SIG-M5 treated with dmso at 0.1 percent for 504 hours (cell line): Measurements from ENCODE around the gene ACOD1.
"Not testable (repeated sequence)": the region's sequence is repeated elsewhere in the genome, so short reads cannot be mapped to it uniquely, and the experiment has no call there.

ENCODE experiments used
- DNase-seq: peaks from one replicate; lab custom pipeline; 2025; ENCODE audit not compliant: unreplicated experiment; lab: John Stamatoyannopoulos, UW

ACOD1 gene

DNA sequence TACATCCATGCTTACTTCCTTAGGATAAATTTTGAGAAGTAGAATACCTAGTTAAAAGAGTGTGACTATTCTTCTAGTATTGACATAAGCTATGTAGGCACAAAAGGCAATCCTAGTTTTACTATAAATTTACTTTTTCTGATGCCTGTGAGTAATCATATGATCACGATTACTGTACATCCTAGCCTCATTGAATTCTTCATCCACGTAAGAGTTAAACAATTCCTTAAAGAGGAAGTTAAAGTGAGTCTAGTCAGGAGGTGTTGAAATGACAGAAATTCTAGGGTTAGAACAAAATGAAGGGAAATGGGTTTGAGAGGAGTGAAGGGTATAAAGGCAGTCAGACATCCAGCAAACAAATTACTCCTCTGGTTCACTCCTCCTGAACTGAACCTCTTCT lies at the start of gene ACOD1:
Gene ACOD1 (plus strand): TSS at position 363 of the 400 bp plus-strand sequence. CDS start 48 bp downstream, outside the sequence.
- DNase-seq = peak; percentile 85

DNA sequence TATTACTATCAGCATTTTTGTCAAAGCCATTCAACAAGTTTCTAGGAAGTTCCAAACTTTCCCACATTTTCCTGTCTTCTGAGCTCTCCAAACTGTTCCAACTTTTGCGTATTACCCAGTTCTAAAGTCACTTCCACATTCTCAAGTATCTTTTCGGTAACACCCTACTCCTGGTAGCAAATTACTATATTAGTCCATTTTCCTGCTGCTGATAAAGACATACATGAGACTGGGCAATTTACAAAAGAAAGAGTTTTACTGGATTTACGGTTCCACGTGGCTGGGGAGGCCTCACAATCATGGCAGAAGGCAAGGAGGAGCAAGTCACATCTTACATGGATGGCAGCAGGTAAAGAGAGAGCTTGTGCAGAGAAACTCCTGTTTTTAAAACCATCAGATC lies 49.2 kb upstream of the ACOD1 start:
- DNase-seq = not testable (repeated sequence)

DNA sequence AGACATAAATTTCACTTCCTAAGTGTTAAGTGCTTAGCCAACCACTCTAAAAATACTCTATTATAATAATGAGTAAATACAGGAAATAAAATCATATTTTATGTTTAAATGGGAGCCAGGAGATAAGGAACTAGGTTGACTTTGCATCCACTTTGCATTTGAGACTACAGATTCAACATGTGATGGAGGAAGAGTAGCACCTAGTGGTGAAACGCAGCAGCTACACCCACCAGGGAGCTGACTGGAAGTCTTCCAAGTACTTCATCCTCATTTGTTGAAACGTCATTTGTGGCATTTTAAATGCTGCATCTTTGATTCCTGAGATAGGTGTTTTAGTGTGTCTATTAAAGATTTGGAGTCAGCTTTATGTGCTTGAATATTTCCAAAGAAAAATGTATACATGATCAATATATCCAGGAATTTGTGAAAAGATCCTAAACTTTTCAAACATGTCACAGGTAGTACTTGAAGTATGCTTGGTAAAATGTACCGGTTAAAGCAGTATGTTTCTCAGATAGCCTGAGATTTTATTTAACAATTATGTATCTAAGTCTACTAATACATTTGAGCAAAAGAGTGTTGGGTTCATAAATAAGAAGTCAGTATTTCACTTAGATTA lies 44.7 kb upstream of the ACOD1 start:
- peak; percentile 80 for DNase-seq

DNA sequence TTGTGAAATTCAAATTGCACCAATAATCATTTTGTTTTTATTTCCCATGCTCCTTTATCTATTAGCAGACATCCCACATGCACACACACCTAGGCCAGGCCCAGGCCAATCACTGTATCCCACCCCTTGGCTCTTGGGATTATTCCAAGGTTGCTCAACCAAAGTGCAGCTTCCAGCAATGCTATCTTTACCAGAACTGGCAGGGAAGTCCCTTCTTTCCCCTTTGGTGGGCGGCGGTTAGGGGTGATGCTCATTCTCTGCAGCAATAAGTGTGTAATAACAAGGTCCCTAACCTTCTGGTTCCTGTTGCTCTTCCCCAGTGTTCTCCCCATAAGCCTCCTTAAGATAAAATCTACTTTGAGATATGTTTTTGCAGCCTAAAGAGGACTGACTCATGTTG lies 43.8 kb upstream of the ACOD1 start:
- DNase-seq = no peak

DNA sequence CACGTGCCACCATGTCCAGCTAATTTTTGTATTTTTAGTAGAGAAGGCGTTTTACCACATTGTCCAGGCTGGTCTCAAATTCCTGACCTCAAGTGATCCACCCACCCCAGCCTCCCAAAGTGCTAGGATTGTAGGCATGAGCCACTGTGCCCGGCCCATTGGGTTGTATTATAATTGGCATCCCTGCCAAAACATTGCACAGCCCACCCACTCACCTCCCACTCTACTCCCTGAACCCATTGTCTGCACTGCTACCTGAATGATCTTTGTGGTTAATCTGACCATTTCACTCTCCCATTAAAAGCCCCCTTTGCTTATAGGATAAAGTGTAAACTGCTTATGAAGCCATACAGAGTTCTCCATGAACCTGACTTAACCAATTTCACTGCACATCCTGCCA lies 35.8 kb upstream of the ACOD1 start:
- DNase-seq = no peak

DNA sequence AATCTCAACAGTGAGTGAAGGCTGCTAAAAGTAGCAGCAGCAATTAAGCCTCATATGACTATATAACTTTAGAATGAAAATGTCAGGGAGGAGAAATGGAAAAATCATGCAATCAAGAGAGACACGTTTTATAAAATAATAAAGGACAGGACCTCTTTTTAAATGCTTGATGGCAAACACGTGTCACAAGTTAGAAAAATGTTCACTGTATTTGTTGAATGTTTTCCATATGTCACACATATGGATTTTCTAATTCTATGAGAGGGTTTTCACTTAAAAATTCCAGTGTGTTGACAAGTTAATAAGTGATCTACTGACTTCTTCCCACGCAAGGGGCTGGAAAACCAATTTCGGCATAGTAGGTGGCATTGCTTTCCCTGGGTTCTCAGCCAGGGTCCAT lies 34.4 kb upstream of the ACOD1 start:
- no peak for DNase-seq

DNA sequence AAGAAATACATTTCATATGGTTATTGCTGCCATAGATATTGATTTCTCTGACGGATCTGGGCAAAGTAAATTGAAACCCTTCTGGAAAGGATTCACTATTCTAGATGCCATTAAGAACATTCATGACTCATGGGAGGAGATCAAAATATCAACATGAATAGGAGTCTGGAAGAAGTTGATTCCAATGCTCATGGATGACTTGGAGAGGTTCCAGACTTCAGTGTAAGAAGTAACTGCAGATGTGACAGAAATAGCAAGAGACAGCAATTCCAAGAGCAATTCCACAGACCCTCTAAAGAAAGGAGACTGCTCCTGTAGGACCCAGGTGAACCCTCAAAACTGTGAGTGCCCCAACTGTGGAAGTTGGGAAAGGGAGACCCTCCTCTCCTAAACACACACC lies 31.2 kb upstream of the ACOD1 start:
- DNase-seq = no peak

DNA sequence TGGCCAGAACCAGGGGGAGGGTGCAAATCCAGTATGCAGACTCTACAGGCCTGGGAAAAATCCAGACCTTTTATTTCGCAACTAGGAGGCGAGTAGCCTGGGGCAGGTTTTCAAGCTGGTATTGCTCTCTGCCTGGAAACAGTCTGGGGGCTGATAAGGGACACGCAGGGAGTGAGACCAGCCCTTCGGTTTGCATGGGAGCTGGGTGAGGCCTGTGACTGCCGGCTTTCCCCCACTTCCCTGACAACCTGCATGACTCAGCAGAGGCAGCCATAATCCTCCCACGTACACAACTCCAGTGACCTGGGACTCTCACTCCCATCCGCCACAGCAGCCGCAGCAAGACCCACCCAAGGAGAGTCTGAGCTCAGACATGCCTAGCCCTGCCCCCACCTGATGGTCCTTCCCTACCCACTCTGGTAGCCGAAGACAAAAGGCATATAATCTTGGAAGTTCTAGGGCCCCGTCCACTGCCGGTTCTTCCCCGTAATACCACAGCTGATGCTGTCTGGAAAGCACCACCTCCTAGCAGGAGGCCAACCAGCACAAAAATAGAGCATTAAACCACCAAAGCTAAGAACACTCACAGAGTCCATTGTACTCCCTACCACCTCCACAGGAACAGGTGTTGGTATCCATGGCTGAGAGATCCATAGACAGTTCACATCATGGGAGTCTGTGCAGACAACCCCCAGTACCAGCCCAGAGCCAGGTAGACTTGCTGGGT lies 30.4 kb upstream of the ACOD1 start:
- DNase-seq = not testable (repeated sequence)

DNA sequence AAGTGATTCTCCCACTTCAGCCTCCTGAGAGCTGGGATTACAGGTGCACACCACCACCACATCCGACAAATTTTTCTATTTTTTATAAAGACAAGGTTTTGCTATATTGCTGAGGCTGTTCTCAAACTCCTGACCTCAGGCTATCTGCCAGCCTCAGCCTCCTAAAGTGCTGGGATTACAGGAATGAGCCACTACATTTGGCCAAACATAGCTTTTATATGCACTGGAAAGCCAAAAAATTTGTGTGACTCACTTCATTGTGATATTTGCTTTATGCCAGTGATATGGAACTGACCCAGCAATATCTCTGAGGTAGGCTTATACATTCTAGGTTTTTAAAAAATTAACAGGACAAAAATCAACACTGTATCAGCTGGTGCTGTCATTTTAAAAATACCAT lies 26.8 kb upstream of the ACOD1 start:
- no peak for DNase-seq

DNA sequence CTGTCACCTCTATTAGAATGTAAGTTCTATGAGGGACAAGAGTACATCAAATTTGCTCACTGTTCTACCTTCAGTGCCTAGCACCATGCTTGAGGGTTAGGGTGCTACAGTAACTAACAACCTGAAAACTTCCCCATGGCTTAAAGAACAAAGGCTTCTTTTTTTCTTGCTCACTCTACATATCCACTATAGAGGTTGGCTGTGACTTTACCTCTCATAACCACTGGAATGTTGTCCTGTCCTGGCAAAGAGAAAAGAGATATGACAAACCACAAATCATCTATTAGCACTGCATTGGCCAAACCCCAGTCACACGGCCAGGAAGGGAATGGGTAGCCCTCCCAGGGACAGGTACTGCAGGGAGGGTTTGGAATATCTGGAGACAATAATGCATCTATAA lies 23.2 kb upstream of the ACOD1 start:
- DNase-seq = no peak

DNA sequence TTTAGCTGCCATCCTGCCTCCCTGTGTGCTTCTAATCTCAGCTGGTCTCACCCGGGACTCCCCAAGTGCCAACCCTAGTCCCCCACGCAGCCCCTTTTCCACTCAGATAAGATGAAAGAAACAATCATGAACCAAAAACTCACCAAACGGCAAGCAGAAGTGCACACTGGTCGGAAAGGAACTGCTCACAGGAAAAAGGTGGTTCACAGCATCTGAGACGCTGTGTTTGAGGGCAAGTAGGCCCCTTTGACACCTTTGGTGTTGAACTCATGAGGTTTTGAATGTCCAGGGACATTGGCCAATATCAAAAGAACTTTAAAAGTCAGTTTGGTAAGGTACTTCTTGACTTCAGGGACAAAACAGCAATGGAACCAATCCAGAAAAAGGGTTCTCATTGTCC lies 20.4 kb upstream of the ACOD1 start:
- no peak for DNase-seq

DNA sequence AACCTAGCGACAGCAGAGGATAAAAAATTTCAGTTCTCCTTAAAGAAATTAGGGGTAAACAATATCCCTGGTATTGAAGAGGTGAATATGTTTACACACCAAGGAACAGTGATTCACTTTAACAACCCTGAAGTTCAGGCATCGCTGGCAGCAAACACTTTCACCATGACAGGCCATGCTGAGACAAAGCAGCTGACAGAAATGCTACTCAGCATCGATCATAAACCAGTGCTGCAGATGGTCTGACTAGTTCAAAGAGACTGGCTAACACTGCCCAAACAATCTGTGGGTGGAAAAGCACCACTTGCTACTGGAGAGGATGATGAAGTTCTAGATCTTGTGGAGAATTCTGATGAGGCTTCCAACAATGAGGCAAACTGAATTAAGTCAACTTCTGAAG lies 19.9 kb upstream of the ACOD1 start:
- DNase-seq = no peak

DNA sequence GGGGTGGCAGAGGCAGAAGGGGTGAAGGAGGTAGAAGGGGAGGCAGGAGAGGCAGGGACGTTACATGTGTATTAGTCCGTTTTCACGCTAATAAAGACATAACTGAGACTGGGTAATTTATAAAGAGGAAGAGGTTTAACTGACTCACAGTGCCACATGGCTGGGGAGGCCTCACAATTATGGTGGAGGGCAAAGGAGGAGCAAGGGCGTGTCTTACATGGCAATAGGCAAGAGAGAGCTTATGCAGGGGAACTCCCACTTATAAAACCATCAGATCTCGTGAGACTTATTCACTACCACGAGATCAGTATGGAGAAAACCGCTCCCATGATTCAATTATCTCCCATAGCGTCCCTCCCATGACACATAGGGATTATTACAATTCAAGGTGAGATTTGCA lies 19.0 kb upstream of the ACOD1 start:
- DNase-seq = no peak

DNA sequence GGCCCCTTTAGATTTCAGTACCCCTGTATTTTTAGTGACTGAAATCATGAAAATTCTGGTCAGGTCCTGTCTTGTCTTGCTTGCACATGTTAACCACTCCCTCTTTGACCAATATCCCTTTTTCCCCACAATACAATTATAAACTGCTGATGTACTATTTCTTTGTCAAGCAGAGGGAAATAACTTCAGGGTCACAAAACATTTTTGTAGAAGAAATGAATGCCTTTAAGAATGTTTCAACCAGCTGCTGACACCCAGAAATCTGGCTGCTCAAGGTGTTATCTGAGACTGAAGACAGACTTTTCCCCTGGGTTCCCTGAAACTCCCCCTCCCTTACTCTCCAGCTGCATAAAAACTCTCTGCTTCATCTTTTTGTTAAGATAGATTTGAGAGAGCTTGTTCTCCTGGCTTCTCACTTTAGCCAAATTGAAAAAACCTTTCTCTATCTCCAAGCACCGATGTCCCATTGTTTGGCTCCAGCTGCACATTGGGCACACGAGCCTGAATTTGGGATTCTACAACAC lies 18.4 kb upstream of the ACOD1 start:
- DNase-seq = no peak

DNA sequence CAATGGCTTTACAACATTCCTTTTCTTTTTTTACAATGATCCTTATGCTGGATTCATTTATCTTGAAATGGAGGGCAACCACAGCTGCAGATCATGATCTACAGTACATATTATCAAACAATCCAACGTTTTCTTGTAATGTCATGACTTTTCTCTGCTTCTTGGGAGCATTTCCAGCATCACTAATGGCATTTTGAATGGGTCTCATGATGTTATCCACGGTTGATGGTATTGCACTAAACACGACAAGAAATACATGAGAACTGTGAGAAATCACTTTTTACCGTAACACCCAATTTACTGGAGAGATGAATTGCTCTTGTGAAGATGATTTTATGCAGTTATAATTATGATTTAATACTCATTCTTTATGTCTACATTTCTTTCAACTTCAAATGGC lies 16.2 kb upstream of the ACOD1 start:
- DNase-seq = no peak

DNA sequence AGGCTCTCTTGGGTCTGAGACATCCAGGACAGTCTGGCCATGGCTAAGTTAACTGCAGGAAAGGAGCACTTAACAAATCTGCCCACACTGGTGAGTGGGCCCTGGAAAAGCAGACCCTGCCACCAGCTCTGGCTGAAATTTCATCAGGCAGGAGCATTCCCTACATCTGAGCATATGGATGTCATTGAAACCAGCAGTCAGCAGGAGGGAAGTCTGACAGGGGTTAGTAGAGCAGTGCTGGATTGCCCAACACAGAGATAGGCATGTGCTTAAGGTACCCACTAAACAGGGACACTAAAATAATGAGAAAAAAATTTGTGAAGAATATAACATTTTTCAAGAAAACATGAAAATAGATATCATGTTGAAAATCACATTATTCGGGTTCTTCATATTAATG lies 13.6 kb upstream of the ACOD1 start:
- DNase-seq = no peak

DNA sequence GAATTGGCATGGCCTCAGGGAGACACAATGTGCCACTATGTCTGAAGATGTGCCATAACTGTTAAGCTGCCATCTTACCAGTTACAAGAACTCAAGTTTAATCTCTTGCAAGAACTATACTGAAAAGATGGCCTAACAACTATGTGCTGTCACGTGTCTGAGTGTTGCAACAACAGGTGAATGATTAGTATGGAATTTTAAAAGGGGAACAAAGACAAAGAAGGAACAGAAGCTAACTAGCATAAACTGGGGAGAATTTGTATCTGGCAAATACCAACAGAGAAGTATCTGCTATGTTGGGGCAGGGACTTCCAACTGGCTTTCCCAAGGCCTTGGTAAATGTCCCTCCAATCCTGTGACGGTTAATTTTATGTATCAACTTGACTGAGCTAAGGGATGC lies 11.5 kb upstream of the ACOD1 start:
- no peak for DNase-seq

DNA sequence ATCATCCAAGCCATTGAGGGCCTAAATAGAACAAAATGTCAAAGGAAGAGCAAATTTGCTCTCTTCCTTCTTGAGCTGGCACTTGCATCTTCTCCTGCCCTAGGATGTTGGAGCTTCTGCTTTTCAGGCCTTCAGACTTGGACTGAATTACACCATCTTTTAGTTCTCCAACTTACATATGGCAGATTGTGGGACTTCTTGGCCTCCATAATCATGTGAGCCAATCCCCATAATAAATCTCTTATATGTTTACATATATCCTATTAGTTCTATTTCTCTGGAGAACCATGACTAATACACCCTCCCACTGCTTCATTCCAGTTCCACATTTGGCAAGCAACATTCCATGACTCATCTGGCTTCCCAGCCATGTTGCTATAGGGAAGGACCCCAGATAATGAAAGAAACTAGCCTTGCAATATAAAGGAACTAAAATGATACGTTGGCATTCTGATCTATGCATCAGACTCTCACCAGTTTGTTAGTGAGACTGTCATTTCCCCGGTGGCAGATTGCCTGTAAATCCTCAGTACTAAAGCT lies 11.0 kb upstream of the ACOD1 start:
- peak; percentile 47 for DNase-seq

DNA sequence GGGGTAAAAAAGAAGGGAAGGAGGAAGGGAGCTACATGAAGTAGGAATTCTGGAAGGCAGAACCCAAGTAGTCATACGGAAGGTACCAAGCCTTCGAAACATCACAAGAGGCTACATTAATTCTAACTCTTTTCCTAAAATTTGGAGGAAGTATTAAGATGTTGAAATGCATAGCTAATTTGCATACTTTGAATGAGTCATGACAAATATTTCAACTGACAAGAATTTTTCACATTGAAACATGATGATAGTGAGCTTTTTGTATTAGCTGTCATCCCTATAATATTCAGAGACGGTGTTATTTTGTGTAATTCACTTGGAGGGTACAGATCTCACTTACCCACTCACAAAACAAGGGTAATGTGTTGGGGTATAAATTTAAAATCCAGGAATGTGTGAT lies 9.1 kb upstream of the ACOD1 start:
- peak; percentile 6 for DNase-seq

DNA sequence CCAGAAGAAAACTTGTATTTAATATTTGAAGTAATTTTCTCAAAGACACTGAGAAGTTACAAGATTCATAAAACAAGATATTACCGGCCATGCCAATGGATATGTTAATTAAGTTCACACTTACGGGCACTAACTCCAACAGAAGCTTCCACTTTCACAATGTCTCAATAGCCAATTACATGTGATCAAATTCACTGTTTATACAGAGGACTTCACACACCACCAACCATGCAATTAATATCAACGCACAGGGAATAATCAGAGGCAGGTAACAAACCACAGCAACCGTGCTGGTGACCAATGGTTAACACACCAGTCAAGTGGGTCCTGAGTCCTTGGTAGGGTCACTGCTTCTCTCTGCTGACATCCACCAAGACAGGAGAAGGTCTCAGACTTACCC lies 5.9 kb upstream of the ACOD1 start:
- no peak for DNase-seq

DNA sequence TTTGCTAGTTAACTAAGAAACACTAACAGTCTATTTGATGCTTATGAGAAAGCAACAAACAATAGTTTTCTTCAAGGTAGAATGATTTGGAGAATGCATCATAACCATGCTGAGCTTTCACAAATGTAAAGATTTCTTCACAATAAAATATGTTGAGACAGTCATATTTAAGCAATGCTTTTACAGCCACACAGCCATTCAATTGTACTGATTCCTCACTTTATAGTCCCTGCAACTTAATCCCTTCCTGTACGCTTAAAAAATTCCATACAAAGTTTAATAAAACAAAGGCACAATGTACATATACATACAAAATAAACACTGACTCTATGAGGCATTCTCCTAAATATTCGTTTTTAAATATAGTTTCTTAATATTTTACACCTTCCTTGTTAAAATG lies 4.7 kb upstream of the ACOD1 start:
- no peak for DNase-seq

DNA sequence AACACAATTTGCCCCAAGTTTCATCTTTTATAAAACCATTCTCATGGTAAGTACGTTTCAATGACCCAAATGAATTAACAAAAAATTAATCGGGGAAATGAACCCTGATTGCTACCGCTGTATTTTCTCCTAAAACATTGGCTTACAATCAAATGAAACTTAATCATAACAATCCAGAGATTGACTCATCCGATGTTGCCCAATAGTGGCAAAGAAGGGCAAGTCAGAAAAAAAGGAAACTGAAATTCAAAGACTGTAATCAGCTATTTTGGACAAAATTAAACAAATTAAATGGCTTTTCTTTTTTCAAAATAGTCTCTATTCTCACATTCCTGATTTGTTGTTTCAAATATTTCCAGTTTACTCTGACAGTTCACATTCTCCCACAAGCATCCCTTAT lies 3.9 kb upstream of the ACOD1 start:
- DNase-seq = peak; percentile 84
